Cardiac muscle cell (in vitro differentiated cells and primary cell): ENCODE results near the gene PNMT. TPM values are rescaled to one million over a fixed set of nuclear protein-coding genes. Genes with fewer than 3 reads are reported as not detected.

ENCODE experiments used
- DNase-seq, 2 donors: peaks; one replicate each; pipeline versions ENCODE4 v3.0.0 to v3.0.0-alpha.2; 2010 to 2017; ENCODE audit warnings: low read depth in 1 of 2, low spot score in 1 of 2
- H3K27ac ChIP-seq: fragments of 200-600 bp; sonication (generic); 2 replicates; pipeline ENCODE4 v1.5.1; 2016
- H3K27me3 ChIP-seq: fragments of 200-600 bp; sonication (generic); 2 replicates; pipeline ENCODE4 v1.6.0; 2016; ENCODE audit warnings: control low read depth
- H3K36me3 ChIP-seq: fragments of 200-600 bp; sonication (generic); 2 replicates; pipeline ENCODE4 v1.5.1; 2016; ENCODE audit warnings: control low read depth
- H3K4me1 ChIP-seq: fragments of 200-600 bp; sonication (generic); 2 replicates; pipeline ENCODE4 v1.8.1; 2017; ENCODE audit warnings: low read depth, mild to moderate bottlenecking, mixed run types
- H3K4me3 ChIP-seq: fragments of 200-600 bp; sonication (generic); 2 replicates; pipeline ENCODE4 v1.5.1; 2016; ENCODE audit warnings: mild to moderate bottlenecking
- H3K9me3 ChIP-seq: fragments of 200-600 bp; sonication (generic); 2 replicates; pipeline ENCODE4 v1.5.1; 2017; ENCODE audit warnings: low read depth, mild to moderate bottlenecking, control low read depth
- CTCF ChIP-seq: IDR thresholded peaks from 2 replicates; pipeline ENCODE4 v1.5.1; 2012; ENCODE audit warnings: low read depth, mild to moderate bottlenecking, low read length
- polyA plus RNA-seq: library from polyadenylated mRNA; unstranded; fragments of >200 nt; fragmentation: Nextera tagmentation; extraction: Ambion mirVana; gene quantifications from 2 replicates; pipeline ENCODE4 v1.2.1, GENCODE V29; 2016
- total RNA-seq: library from RNA; depleted of rRNA; stranded (reverse); fragments of >200 nt; gene quantifications from 2 replicates; pipeline ENCODE4 v1.2.3, GENCODE V29; 2016

Gene PNMT
- total and polyA plus RNA-seq, 2 experiments from 2014 or later: 14.7 to 27.2 TPM

GRCh38 chr17:39647256-39647655, 21.0 kb upstream of the PNMT start:
- TF ChIP-seq CTCF: no peak

GRCh38 chr17:39648616-39649366, 19.5 kb upstream of the PNMT start:
- no peak for TF ChIP-seq CTCF
- no peaks in the 10 kb centered on the region for H3K27me3 ChIP-seq
- no peak overlapping the region for H3K27ac ChIP-seq
- H3K9me3 ChIP-seq: no peaks in the 10 kb centered on the region
- H3K4me3 ChIP-seq: no peak overlapping the region
- peaks cover 28% of the 10 kb centered on the region for H3K4me1 ChIP-seq
- no peaks in the 10 kb centered on the region for H3K36me3 ChIP-seq
- peak in 1 of 2 donors; percentile 69 for DNase-seq

More at GRCh38 chr17:39647256-39647655, 21.0 kb upstream of the PNMT start:
- Histone ChIP-seq H3K36me3 (no peaks in the 10 kb centered on the region), H3K27me3 (no peaks in the 10 kb centered on the region), H3K27ac (no peak overlapping the region), H3K4me3 (no peak overlapping the region), H3K4me1 (peaks cover 24% of the 10 kb centered on the region), H3K9me3 (no peaks in the 10 kb centered on the region)
- no peak for DNase-seq

GRCh38 chr17:39650121-39650579, 18.1 kb upstream of the PNMT start:
- Histone ChIP-seq H3K27me3 (no peaks in the 10 kb centered on the region), H3K9me3 (no peaks in the 10 kb centered on the region)
- no peak for TF ChIP-seq CTCF

GRCh38 chr17:39651923-39652586, 16.2 kb upstream of the PNMT start:
- Histone ChIP-seq H3K4me1 (peaks cover 16% of the 10 kb centered on the region), H3K27ac (peak overlapping the region; percentile 91), H3K27me3 (no peaks in the 10 kb centered on the region), H3K9me3 (no peaks in the 10 kb centered on the region), H3K36me3 (no peaks in the 10 kb centered on the region), H3K4me3 (no peak overlapping the region)
- DNase-seq: no peak
- TF ChIP-seq CTCF: no peak

More at GRCh38 chr17:39650121-39650579, 18.1 kb upstream of the PNMT start:
- no peaks in the 10 kb centered on the region for H3K36me3 ChIP-seq
- H3K27ac ChIP-seq: no peak overlapping the region
- DNase-seq: no peak
- H3K4me3 ChIP-seq: no peak overlapping the region
- peaks cover 17% of the 10 kb centered on the region for H3K4me1 ChIP-seq

GRCh38 chr17:39652587-39653315, 15.5 kb upstream of the PNMT start:
- no peaks in the 10 kb centered on the region for H3K9me3 ChIP-seq
- TF ChIP-seq CTCF: no peak
- peak overlapping the region; percentile 91 for H3K27ac ChIP-seq
- H3K27me3 ChIP-seq: no peaks in the 10 kb centered on the region
- H3K4me1 ChIP-seq: peaks cover 16% of the 10 kb centered on the region
- DNase-seq: peak in 1 of 2 donors; percentile 66
- H3K4me3 ChIP-seq: no peak overlapping the region
- no peaks in the 10 kb centered on the region for H3K36me3 ChIP-seq
